Subcutaneous abdominal adipose tissue (tissue), 5 donors: ENCODE results near the gene CXCL12.

ENCODE experiments used
- H3K27ac ChIP-seq: one replicate; pipeline ENCODE4 v1.7.0; 2013; ENCODE audit warnings: low read depth, mild to moderate bottlenecking, inconsistent platforms, low read length, moderate library complexity
- H3K27me3 ChIP-seq, 5 donors: one replicate each; pipeline ENCODE4 v1.7.0; 2013; ENCODE audit warnings: low read length in 5 of 5, inconsistent platforms in 1 of 5; ENCODE audit not compliant: control insufficient read depth in 5 of 5, insufficient read depth in 4 of 5
- H3K36me3 ChIP-seq, 5 donors: one replicate each; pipeline ENCODE4 v1.7.0; 2013; ENCODE audit warnings: low read length in 5 of 5; ENCODE audit not compliant: control insufficient read depth in 5 of 5, insufficient read depth in 5 of 5
- H3K4me1 ChIP-seq, 5 donors: one replicate each; pipeline ENCODE4 v1.7.0; 2013; ENCODE audit warnings: low read length in 5 of 5, mild to moderate bottlenecking in 3 of 5, moderate library complexity in 1 of 5; ENCODE audit not compliant: control insufficient read depth in 5 of 5, insufficient read depth in 5 of 5
- H3K4me3 ChIP-seq, 5 donors: one replicate each; pipeline ENCODE4 v1.7.0; 2013; ENCODE audit warnings: low read length in 5 of 5, low read depth in 1 of 5
- H3K9ac ChIP-seq, 5 donors: one replicate each; pipeline ENCODE4 v1.7.0; 2013; ENCODE audit warnings: low read length in 5 of 5, mild to moderate bottlenecking in 4 of 5, moderate library complexity in 3 of 5
- H3K9me3 ChIP-seq, 5 donors: one replicate each; pipeline ENCODE4 v1.7.0; 2013; ENCODE audit warnings: low read length in 5 of 5; ENCODE audit not compliant: control insufficient read depth in 5 of 5
- donor health status: healthy.
- donor health status: healthy.
- donor health status: healthy.
- donor health status: healthy.
- donor health status: healthy.

The CXCL12 gene

DNA sequence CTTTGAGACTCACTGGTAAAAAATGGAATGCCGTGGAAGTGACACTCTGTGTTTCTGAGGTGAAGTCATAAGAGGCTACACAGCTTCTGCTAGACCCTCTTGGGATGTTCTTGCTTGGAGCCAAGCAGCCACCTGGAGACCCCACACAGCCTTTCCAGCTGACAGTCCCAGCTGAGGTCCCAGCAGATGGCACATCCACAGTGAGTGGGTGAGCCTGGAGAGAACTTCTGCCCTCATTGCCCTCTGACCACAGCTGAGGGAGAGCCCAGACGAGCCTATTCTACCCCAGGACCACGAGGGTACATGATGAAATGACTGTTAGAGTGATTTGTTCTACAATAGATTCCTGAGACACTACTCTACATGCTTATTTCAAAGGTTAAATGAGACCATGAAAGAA is 44.3 kb downstream of the CXCL12 start:
- no peaks in the 10 kb centered on the region for H3K9me3 ChIP-seq
- H3K36me3 ChIP-seq: peaks cover 0 to 4% (median 0%) of the 10 kb centered on the region in 5 donors
- H3K9ac ChIP-seq: no peak overlapping the region
- H3K27me3 ChIP-seq: no peaks in the 10 kb centered on the region
- no peak overlapping the region for H3K27ac ChIP-seq
- no peaks in the 10 kb centered on the region for H3K4me1 ChIP-seq
- no peak overlapping the region for H3K4me3 ChIP-seq

DNA sequence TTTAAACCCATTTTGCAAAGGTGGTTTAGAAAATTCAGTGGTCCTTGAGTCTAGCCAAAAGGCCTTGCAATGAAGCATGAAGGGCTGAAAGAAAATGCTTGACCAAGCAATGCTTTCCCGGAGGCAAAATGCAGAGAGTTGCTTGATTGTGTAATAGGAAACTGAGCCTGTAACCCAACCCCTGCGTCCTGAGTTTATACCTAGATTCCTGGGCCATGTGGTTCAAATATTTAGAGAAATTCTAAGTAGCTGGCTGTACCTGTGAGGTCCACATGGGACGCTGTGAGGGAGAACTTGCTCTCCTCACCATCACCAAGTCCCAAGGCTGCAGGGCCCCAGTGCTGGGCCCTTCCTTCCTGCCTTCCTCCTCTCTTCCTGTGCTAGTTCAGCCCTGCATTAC is 45.7 kb downstream of the CXCL12 start:
- no peak overlapping the region for H3K27ac ChIP-seq
- H3K4me3 ChIP-seq: no peak overlapping the region

DNA sequence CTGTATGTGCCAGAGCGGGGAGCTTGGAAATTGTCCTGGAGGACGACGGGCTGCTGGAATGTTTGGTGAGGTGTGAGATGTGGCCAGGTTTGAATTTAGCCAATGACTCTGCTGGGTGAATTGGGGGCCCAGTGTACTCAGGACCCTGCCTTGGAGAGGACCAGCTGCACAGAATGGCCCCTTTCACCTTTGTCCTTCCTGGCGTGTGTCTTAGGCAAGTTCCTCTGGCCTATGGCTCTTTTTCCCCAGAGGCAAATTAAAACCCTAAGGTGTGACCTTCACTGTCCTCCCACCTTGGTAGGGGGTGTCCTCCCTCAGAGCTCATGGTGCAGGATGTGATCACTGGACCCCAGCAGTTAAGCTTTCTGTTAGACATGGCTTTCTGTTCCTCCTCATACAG is 47.8 kb downstream of the CXCL12 start:
- Histone ChIP-seq H3K4me1 (no peaks in the 10 kb centered on the region), H3K27ac (no peak overlapping the region), H3K36me3 (no peaks in the 10 kb centered on the region), H3K27me3 (peaks cover 0 to 3% (median 0%) of the 10 kb centered on the region in 5 donors), H3K9ac (no peak overlapping the region), H3K4me3 (no peak overlapping the region), H3K9me3 (no peaks in the 10 kb centered on the region)

More for the DNA sequence above, 45.7 kb downstream of the CXCL12 start:
- H3K27me3 ChIP-seq: peaks cover 0 to 3% (median 0%) of the 10 kb centered on the region in 5 donors
- no peaks in the 10 kb centered on the region for H3K4me1 ChIP-seq
- no peaks in the 10 kb centered on the region for H3K9me3 ChIP-seq
- no peaks in the 10 kb centered on the region for H3K36me3 ChIP-seq
- no peak overlapping the region for H3K9ac ChIP-seq

DNA sequence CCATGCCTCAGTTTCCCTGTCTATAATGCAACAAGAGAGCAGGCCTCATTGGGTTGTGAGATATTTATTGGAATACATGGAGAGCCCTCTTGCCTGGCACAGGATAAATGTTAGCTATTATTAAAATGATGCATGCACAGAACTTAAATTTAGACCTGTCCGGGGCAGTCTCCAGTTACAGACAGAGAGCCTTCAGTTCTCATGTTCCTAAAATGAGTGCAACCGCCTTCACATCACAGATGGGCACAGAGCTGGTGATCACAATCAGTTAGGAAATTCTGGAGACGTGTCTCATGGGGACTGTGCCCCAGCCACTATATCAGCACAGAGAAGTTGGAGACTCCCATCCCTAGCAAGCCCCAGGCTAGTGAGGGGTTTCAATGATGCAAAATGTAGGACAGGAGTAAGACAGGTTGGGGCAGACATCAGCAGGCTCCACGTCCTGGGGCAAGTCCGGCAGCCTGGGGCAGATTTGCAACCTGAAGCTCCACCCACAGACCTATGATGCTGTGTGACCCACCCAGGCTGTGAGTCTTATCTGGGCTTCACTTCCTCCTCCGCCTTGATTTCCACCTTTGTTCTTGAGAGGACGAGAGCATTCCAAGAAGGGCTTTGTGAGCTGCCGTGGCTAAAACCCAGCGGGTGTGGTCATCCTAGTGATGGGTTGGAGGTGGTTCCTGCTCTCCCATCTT is 49.4 kb downstream of the CXCL12 start:
- H3K9me3 ChIP-seq: no peaks in the 10 kb centered on the region
- H3K36me3 ChIP-seq: no peaks in the 10 kb centered on the region
- H3K27me3 ChIP-seq: peaks cover 0 to 3% (median 0%) of the 10 kb centered on the region in 5 donors

DNA sequence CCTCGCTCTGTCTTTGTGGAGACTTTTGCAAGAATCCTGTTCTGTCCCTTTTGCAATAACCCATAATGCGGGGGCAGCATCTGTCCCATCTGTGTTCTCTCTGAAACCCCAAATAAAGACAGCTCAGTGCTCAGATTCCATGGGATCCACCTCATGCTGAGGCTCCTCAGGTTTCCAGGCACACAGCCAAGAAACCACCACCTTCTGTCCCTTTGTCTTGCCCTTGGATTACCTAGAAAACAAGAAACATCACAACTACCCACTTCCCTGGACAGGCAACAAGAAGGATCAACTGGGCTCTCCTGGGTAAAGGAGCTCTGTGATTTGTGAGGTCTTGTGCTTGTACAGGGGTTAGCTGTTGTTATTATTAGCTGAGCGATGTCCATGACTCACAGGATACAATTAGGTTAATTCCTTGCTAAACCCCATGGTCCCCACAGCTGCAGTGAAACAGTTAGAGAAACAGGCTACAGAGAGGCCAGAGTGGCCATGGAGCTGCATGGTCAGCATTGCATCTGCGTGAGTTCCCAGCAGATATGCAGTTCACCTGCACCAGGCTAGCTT is 50.2 kb downstream of the CXCL12 start:
- Histone ChIP-seq H3K27me3 (peaks cover 0 to 3% (median 0%) of the 10 kb centered on the region in 5 donors), H3K9me3 (no peaks in the 10 kb centered on the region), H3K9ac (no peak overlapping the region), H3K4me3 (no peak overlapping the region), H3K36me3 (no peaks in the 10 kb centered on the region), H3K4me1 (no peaks in the 10 kb centered on the region), H3K27ac (no peak overlapping the region)

More for the DNA sequence above, 49.4 kb downstream of the CXCL12 start:
- Histone ChIP-seq H3K27ac (no peak overlapping the region), H3K4me3 (no peak overlapping the region), H3K9ac (no peak overlapping the region), H3K4me1 (no peaks in the 10 kb centered on the region)

DNA sequence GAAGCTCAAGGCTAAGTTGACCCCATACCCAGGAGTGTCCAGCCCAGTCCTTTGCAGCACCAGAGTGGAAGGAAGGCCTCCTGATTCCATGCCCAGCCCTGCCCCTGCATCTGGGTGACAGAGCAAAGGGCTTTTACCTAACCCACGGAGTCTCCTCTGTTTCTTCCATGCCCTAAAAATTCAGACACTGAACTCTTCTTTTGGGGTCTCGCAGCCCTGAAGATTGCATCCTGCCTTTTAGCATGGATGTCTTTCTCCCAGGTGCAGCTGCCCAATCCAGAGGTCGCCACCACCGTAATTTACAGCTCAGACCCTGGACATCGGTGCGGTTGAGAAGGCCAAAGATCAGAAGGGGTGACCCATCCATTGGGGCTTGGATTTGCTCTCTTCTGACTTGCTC is 50.8 kb downstream of the CXCL12 start:
- H3K4me3 ChIP-seq: no peak overlapping the region
- H3K9ac ChIP-seq: no peak overlapping the region
- H3K27ac ChIP-seq: no peak overlapping the region
- H3K9me3 ChIP-seq: no peaks in the 10 kb centered on the region
- peaks cover 0 to 3% (median 0%) of the 10 kb centered on the region in 5 donors for H3K27me3 ChIP-seq
- H3K36me3 ChIP-seq: no peaks in the 10 kb centered on the region
- H3K4me1 ChIP-seq: no peaks in the 10 kb centered on the region

DNA sequence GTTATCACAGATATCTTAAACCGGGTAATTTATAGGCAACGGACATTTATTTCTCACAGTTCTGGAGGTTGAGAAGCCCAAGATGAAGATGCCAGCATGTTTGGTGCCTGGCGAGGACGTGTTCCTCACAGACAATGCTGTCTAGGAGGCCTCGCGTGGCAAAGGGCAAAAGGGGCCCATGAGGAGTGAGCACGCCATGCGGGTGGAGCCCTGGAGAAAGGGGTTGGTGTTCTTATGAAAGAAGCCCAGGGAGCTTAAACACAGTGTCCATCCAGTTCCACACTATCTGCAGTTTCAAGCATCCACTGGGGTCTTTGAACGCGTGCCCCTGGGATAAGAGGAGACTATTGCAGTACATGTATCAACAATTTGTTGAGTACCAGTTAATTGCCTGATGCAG is 51.4 kb downstream of the CXCL12 start:
- no peak overlapping the region for H3K27ac ChIP-seq
- H3K27me3 ChIP-seq: peaks cover 0 to 3% (median 0%) of the 10 kb centered on the region in 5 donors
- no peak overlapping the region for H3K9ac ChIP-seq
- H3K36me3 ChIP-seq: no peaks in the 10 kb centered on the region
- no peak overlapping the region for H3K4me3 ChIP-seq
- H3K4me1 ChIP-seq: no peaks in the 10 kb centered on the region
- no peaks in the 10 kb centered on the region for H3K9me3 ChIP-seq

DNA sequence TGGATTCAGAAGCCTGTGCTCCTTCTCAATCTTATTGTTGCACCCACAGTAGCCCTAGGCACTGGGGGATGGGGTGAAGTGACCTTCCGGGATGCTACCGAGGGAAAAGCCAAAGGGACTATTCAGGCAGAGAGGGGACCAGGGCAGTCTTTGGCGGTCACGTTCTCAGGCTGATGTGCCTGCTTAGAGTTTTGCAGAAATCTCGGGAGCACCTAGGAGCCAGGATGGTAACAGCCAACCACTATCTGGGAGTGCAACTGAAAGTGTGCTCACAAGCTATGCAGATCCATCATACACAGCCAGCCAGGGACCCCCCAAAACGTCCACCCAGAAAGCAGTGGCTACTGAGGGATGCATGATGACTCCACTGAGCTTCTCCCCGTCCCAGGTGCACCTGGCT is 52.4 kb downstream of the CXCL12 start:
- Histone ChIP-seq H3K27ac (no peak overlapping the region), H3K36me3 (no peaks in the 10 kb centered on the region), H3K27me3 (peaks cover 0 to 3% (median 0%) of the 10 kb centered on the region in 5 donors), H3K4me3 (no peak overlapping the region), H3K9me3 (no peaks in the 10 kb centered on the region), H3K4me1 (no peaks in the 10 kb centered on the region), H3K9ac (no peak overlapping the region)

DNA sequence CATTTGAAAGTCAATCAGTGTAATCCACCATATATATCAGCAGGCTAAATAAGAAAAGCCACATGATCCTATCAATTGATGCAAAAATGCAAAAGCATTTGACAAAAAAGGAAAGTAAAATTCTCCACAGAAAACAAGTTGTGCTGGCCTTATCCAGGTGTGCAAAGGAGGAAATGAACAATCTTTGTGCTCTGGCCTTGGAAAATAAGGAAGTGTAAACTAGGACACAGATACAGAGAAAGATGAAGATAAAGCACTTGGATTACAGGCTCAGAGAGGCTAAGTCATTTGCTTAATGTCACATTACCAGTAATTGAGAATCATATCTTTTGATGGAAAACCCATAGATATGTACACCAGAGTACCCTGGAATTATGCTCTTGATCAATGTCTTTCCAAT is 54.5 kb downstream of the CXCL12 start:
- Histone ChIP-seq H3K27ac (no peak overlapping the region), H3K9ac (no peak overlapping the region), H3K27me3 (peaks cover 0 to 3% (median 0%) of the 10 kb centered on the region in 5 donors), H3K4me3 (no peak overlapping the region), H3K4me1 (no peaks in the 10 kb centered on the region), H3K9me3 (no peaks in the 10 kb centered on the region), H3K36me3 (no peaks in the 10 kb centered on the region)

DNA sequence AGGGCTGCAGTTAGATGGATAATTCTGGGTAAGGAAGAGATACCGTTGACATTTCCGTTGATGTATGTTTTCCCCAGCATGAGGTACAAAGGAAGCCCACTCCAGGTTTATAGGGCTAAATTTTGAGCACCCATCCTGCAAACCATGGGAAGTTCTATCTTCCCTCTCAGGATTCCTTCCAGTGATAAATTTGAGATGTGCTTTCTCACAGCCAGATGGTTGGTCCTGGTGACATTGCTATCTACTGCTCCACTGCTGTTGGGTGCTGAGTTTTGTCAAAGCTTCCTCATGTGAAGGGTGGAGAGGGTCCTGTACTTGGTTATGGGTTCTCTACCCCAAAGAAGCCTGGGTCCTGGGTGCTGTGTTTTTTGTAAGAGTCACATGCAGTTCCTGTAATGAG is 57.4 kb downstream of the CXCL12 start:
- peaks cover 0 to 4% (median 0%) of the 10 kb centered on the region in 5 donors for H3K36me3 ChIP-seq
- H3K9ac ChIP-seq: no peak overlapping the region
- no peak overlapping the region for H3K27ac ChIP-seq
- H3K4me1 ChIP-seq: no peaks in the 10 kb centered on the region
- H3K9me3 ChIP-seq: no peaks in the 10 kb centered on the region
- H3K27me3 ChIP-seq: no peaks in the 10 kb centered on the region
- no peak overlapping the region for H3K4me3 ChIP-seq
